SK-N-SH (cell line): ENCODE results near the gene PIMREG.

ENCODE experiments used
- CTCF ChIP-seq: fragments of 200-600 bp; sonication (generic); IDR thresholded peaks from 2 replicates; pipeline ENCODE4 v1.6.1; 2017; ENCODE audit warnings: antibody characterized with exemption, mild to moderate bottlenecking, moderate library complexity
- EP300 ChIP-seq, 2 experiments: IDR thresholded peaks; 2 replicates each; pipeline versions ENCODE4 v1.4.0 to v1.6.1; 2012; ENCODE audit warnings: borderline replicate concordance in 1 of 2, low read depth in 1 of 2, low read length in 1 of 2
- EZH2phosphoT487 ChIP-seq: fragments of 200-600 bp; sonication (generic); IDR thresholded peaks from 2 replicates; pipeline ENCODE4 v1.6.1; 2017; ENCODE audit warnings: low read depth, mixed run types, mild to moderate bottlenecking, antibody characterized with exemption, moderate library complexity, borderline replicate concordance
- FOXJ3 ChIP-seq: sonication (generic); formaldehyde crosslinking; IDR thresholded peaks from 2 replicates; pipeline ENCODE4 v1.5.1; 2020; ENCODE audit warnings: mild to moderate bottlenecking, missing genetic modification reagents
- NRF1 ChIP-seq: IDR thresholded peaks from 2 replicates; pipeline ENCODE4 v1.6.1; 2012; ENCODE audit warnings: low read depth, mild to moderate bottlenecking, low read length
- PBX3 ChIP-seq: IDR thresholded peaks from 2 replicates; pipeline ENCODE4; 2012
- POLR2AphosphoS5 ChIP-seq: IDR thresholded peaks from 2 replicates; pipeline ENCODE4 v1.6.1; 2012; ENCODE audit warnings: low read depth, low read length
- RAD21 ChIP-seq: IDR thresholded peaks from 2 replicates; pipeline ENCODE4 v1.6.1; 2012; ENCODE audit warnings: mild to moderate bottlenecking, low read length
- RFX5 ChIP-seq: IDR thresholded peaks from 2 replicates; pipeline ENCODE4 v1.6.1; 2012; ENCODE audit warnings: mild to moderate bottlenecking, improper control_type of control experiment, low read length
- TAF1 ChIP-seq: IDR thresholded peaks from 2 replicates; pipeline ENCODE4 v1.6.1; 2012; ENCODE audit warnings: low read depth, mild to moderate bottlenecking, low read length, moderate library complexity, borderline replicate concordance
- TEAD4 ChIP-seq: IDR thresholded peaks from 2 replicates; pipeline ENCODE4 v1.4.0; 2012; ENCODE audit warnings: mild to moderate bottlenecking, borderline replicate concordance; ENCODE audit not compliant: insufficient read depth
- TF ChIP-seq, protein P1 (sequence below): fragments of 150-350 bp; IDR thresholded peaks from 2 replicates; pipeline ENCODE4 v1.6.1; 2017; ENCODE audit warnings: antibody characterized with exemption, low read length, low read depth, borderline replicate concordance
- TF ChIP-seq, protein P2 (sequence below): IDR thresholded peaks from 2 replicates; pipeline ENCODE4 v1.6.1; 2012; ENCODE audit warnings: mild to moderate bottlenecking, low read depth, low read length, moderate library complexity
- TF ChIP-seq, protein P3 (sequence below): IDR thresholded peaks from 2 replicates; pipeline ENCODE4 v1.4.0; 2012; ENCODE audit warnings: low read depth, borderline replicate concordance

DNA sequence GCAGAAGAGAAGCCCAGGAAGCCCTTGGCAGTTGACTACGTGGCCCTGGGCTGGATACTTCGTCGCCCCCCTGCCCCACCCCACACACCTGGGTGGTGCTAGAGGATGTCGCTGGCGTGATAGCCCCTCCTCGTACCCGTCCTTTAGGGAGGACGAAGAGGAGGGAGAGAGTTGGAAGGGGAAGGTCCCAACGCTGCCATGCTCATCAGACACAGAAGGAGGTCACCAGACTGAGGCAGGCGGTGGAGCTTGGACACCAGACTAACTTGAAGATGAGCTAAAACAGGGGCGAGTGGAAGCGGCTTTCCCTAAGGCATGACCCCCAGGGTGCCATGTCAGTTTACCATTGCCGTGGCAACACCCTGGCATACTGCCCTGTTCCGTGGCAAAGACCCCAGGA lies 20.3 kb upstream of the PIMREG start:
- no peak for TF ChIP-seq CTCF
- no peak for TF ChIP-seq TAF1
- no peak for TF ChIP-seq EP300 (IDR thresholded peaks at IDR 0.05; ENCODE audit: borderline replicate concordance in 1 of 2, low read depth in 1 of 2, low read length in 1 of 2)
- TF ChIP-seq POLR2AphosphoS5 = no peak
- TF ChIP-seq, protein P1, sequence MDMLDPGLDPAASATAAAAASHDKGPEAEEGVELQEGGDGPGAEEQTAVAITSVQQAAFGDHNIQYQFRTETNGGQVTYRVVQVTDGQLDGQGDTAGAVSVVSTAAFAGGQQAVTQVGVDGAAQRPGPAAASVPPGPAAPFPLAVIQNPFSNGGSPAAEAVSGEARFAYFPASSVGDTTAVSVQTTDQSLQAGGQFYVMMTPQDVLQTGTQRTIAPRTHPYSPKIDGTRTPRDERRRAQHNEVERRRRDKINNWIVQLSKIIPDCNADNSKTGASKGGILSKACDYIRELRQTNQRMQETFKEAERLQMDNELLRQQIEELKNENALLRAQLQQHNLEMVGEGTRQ = no peak
- TF ChIP-seq, protein P2, sequence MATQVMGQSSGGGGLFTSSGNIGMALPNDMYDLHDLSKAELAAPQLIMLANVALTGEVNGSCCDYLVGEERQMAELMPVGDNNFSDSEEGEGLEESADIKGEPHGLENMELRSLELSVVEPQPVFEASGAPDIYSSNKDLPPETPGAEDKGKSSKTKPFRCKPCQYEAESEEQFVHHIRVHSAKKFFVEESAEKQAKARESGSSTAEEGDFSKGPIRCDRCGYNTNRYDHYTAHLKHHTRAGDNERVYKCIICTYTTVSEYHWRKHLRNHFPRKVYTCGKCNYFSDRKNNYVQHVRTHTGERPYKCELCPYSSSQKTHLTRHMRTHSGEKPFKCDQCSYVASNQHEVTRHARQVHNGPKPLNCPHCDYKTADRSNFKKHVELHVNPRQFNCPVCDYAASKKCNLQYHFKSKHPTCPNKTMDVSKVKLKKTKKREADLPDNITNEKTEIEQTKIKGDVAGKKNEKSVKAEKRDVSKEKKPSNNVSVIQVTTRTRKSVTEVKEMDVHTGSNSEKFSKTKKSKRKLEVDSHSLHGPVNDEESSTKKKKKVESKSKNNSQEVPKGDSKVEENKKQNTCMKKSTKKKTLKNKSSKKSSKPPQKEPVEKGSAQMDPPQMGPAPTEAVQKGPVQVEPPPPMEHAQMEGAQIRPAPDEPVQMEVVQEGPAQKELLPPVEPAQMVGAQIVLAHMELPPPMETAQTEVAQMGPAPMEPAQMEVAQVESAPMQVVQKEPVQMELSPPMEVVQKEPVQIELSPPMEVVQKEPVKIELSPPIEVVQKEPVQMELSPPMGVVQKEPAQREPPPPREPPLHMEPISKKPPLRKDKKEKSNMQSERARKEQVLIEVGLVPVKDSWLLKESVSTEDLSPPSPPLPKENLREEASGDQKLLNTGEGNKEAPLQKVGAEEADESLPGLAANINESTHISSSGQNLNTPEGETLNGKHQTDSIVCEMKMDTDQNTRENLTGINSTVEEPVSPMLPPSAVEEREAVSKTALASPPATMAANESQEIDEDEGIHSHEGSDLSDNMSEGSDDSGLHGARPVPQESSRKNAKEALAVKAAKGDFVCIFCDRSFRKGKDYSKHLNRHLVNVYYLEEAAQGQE = no peak
- no peak for TF ChIP-seq FOXJ3
- TF ChIP-seq EZH2phosphoT487 = no peak
- no peak for TF ChIP-seq TEAD4
- no peak for TF ChIP-seq RAD21
- TF ChIP-seq, protein P3, sequence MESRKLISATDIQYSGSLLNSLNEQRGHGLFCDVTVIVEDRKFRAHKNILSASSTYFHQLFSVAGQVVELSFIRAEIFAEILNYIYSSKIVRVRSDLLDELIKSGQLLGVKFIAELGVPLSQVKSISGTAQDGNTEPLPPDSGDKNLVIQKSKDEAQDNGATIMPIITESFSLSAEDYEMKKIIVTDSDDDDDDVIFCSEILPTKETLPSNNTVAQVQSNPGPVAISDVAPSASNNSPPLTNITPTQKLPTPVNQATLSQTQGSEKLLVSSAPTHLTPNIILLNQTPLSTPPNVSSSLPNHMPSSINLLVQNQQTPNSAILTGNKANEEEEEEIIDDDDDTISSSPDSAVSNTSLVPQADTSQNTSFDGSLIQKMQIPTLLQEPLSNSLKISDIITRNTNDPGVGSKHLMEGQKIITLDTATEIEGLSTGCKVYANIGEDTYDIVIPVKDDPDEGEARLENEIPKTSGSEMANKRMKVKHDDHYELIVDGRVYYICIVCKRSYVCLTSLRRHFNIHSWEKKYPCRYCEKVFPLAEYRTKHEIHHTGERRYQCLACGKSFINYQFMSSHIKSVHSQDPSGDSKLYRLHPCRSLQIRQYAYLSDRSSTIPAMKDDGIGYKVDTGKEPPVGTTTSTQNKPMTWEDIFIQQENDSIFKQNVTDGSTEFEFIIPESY = no peak
- no peak for TF ChIP-seq PBX3
- no peak for TF ChIP-seq NRF1
- no peak for TF ChIP-seq RFX5
